ENCODE data around the gene TTC38. TPM values are rescaled to one million over a fixed set of nuclear protein-coding genes. Genes with fewer than 3 reads are reported as not detected.

Gene TTC38
- total and polyA plus RNA-seq, 2 donors (not counting 3 experiments of a cell fraction or from before 2014, with no cell fraction given): 31.6 to 39.7 TPM

- Histone ChIP-seq H4K20me1 (replicated peaks; ENCODE audit: control insufficient read depth, extremely low read depth, insufficient read depth, low read length) (no peaks in the 10 kb centered on the region), H3K4me2 (ENCODE audit: insufficient read depth, low read length) (no peak overlapping the region), H2AFZ (ENCODE audit: low read depth, low read length) (no peak overlapping the region), H3K4me3 (replicated peaks in 1 of 3; ENCODE audit: insufficient read depth in 1 of 3, low read depth in 1 of 3, low read length in 3 of 3) (no peak overlapping the region), H3K4me1 (ENCODE audit: control insufficient read depth, extremely low read depth, insufficient read depth, low read length) (no peaks in the 10 kb centered on the region), H3K27me3 (ENCODE audit: control insufficient read depth in 2 of 2, insufficient read depth in 2 of 2, low read length in 2 of 2) (no peaks in the 10 kb centered on the region), H3K79me2 (ENCODE audit: control insufficient read depth, insufficient read depth, low read length) (peaks cover 34% of the 10 kb centered on the region), H3K9ac (replicated peaks; ENCODE audit: extremely low read depth, insufficient read depth, low read length) (no peak overlapping the region), H3K9me1 (replicated peaks; ENCODE audit: control insufficient read depth, extremely low read depth, insufficient read depth, low read length) (no peaks in the 10 kb centered on the region), H3K27ac (ENCODE audit: insufficient read depth, low read depth, low read length) (no peak overlapping the region), H3K36me3 (ENCODE audit: control insufficient read depth in 2 of 2, extremely low read depth in 1 of 2, insufficient read depth in 2 of 2, low read length in 2 of 2) (peaks cover 4 to 15% of the 10 kb centered on the region in 2 experiments), H3K9me3 (replicated peaks; ENCODE audit: control insufficient read depth, insufficient read depth, low read length) (no peaks in the 10 kb centered on the region)
- TF ChIP-seq FOS (IDR thresholded peaks at IDR 0.05; ENCODE audit: borderline replicate concordance, insufficient read depth, low read length) (no peak), POLR2A (IDR thresholded peaks at IDR 0.05; ENCODE audit: low read depth, low read length) (no peak), JUN (IDR thresholded peaks at IDR 0.05; ENCODE audit: borderline replicate concordance, insufficient read depth, insufficient read length, low read depth) (no peak), CTCF (IDR thresholded peaks at IDR 0.05; ENCODE audit: extremely low read depth in 1 of 2, insufficient read depth in 1 of 2, low read depth in 1 of 2, low read length in 2 of 2) (no peak), MAX (IDR thresholded peaks at IDR 0.05; ENCODE audit: insufficient read depth, insufficient read length) (no peak), POLR2AphosphoS5 (IDR thresholded peaks at IDR 0.05; ENCODE audit: insufficient read depth, low read depth, low read length) (no peak), GATA2 (IDR thresholded peaks at IDR 0.05; ENCODE audit: insufficient read depth, insufficient read length, low read depth, low read length) (no peak), EZH2 (IDR thresholded peaks at IDR 0.05; ENCODE audit: borderline replicate concordance, low read depth, low read length, severe bottlenecking) (no peak), MYC (IDR thresholded peaks at IDR 0.05; ENCODE audit: low read depth, low read length) (no peak)
- BruUV-seq (replicated peaks): no TSS peak
- ChIA-PET POLR2A (no interaction called here), CTCF (interaction anchor here (0.6 to 6.3 kb wide), 8 partner anchors 9 to 700 kb away, joined by 3 to 111 read pairs (median 4); no protein-coding TSS in a partner anchor)
- DNase-seq (ENCODE audit: low read depth, low spot score) (no peak), FAIRE-seq (no peak)
- dilution Hi-C loops (cut with MboI; ENCODE audit: extremely low pct_ligation_motif_present, low sequenced_read_pairs): no loop called here
- intact Hi-C loops (cut with micrococcal nuclease): no loop called here
Measured at GRCh38 chr22:46315976-46316375, 48.2 kb downstream of the TTC38 start.

All from endothelial cell of umbilical vein (primary cell).